B cell (primary cell): ENCODE measurements around the gene OR6A2. TPM values are rescaled to one million over a fixed set of nuclear protein-coding genes. Genes with fewer than 3 reads are reported as not detected.
A peak's percentile ranks its signal among the peaks of the same experiment; 100 is the strongest.

ENCODE experiments used
- ATAC-seq: fragments of 200-7000 bp; cut with Tn5 transposase; one replicate; pipeline ENCODE4 v1.10.0; 2021; ENCODE audit warnings: low read depth, mild to moderate bottlenecking, moderate number of reproducible peaks, moderate library complexity
- CTCF ChIA-PET: fragments of 350-600 bp; sonication (Branson Sonifier 250); formaldehyde crosslinking; loops from one replicate; lab custom pipeline; 2021; ENCODE audit warnings: antibody characterized with exemption, inconsistent platforms; lab: Charles Lee
- POLR2A ChIA-PET: fragments of 350-600 bp; sonication (Branson Sonifier 250); formaldehyde crosslinking; loops from one replicate; lab custom pipeline; 2021; ENCODE audit warnings: antibody characterized with exemption; lab: Charles Lee
- DNase-seq: peaks from one replicate; pipeline ENCODE4 v3.0.0; 2013
- H2AFZ ChIP-seq: 2 replicates; pipeline ENCODE4 v1.6.1; 2012; ENCODE audit warnings: mild to moderate bottlenecking, low read depth, low read length; ENCODE audit not compliant: insufficient read depth, poor library complexity, severe bottlenecking
- H3K27ac ChIP-seq, 2 donors: 1 replicate in 1 of 2; 2 replicates in 1 of 2; pipeline ENCODE4 v1.5.1; 2012 to 2013; ENCODE audit warnings: low read length in 2 of 2, mild to moderate bottlenecking in 2 of 2, moderate library complexity in 1 of 2
- H3K27me3 ChIP-seq, 4 experiments: fragments of 200-600 bp in 1 of 4; sonication (generic) in 1 of 4; replicated peaks in 1 of 4; 1 replicate in 2 of 4; 2 replicates in 2 of 4; pipeline versions ENCODE4 v1.6.1 to v1.7.0; 2013 to 2016; ENCODE audit warnings: low read length in 3 of 4, mild to moderate bottlenecking in 2 of 4, mixed read lengths in 1 of 4, moderate library complexity in 1 of 4; ENCODE audit not compliant: insufficient read depth in 4 of 4, control insufficient read depth in 3 of 4; ENCODE audit errors: control extremely low read depth in 1 of 4
- H3K36me3 ChIP-seq, 2 experiments: replicated peaks in 1 of 2; 1 replicate in 1 of 2; 2 replicates in 1 of 2; pipeline versions ENCODE4 v1.6.1 to v1.7.1; 2013; ENCODE audit warnings: low read length in 1 of 2; ENCODE audit not compliant: insufficient read depth in 2 of 2, control insufficient read depth in 1 of 2; ENCODE audit errors: control extremely low read depth in 1 of 2, extremely low read depth in 1 of 2
- H3K4me1 ChIP-seq, 2 donors: fragments of 200-600 bp in 1 of 2; sonication (generic) in 1 of 2; 1 replicate in 1 of 2; 2 replicates in 1 of 2; pipeline versions ENCODE4 v1.5.1 to v1.6.1; 2013 to 2017; ENCODE audit warnings: low read length in 2 of 2; ENCODE audit not compliant: control insufficient read depth in 2 of 2, insufficient read depth in 2 of 2
- H3K4me2 ChIP-seq: replicated peaks from 2 replicates; pipeline ENCODE3; 2012; ENCODE audit warnings: mild to moderate bottlenecking, low read depth, low read length; ENCODE audit not compliant: poor library complexity, severe bottlenecking
- H3K4me3 ChIP-seq, 5 experiments: fragments of 200-600 bp in 1 of 5; sonication (generic) in 1 of 5; 1 replicate in 3 of 5; 2 replicates in 2 of 5; pipeline versions ENCODE4 v1.5.1 to v1.7.0; 2011 to 2016; ENCODE audit warnings: low read length in 4 of 5, mild to moderate bottlenecking in 4 of 5, low read depth in 2 of 5, control low read depth in 1 of 5, moderate library complexity in 1 of 5; ENCODE audit not compliant: insufficient read depth in 1 of 5; ENCODE audit errors: control extremely low read depth in 1 of 5, extremely low read depth in 1 of 5
- H3K79me2 ChIP-seq: fragments of 200-600 bp; sonication (generic); one replicate; pipeline ENCODE4 v1.6.0; 2016; ENCODE audit warnings: low read length; ENCODE audit not compliant: control insufficient read depth, insufficient read depth
- H3K9ac ChIP-seq: fragments of 200-600 bp; sonication (generic); 2 replicates; pipeline ENCODE4 v1.6.1; 2017; ENCODE audit warnings: mild to moderate bottlenecking, low read length, moderate library complexity
- H3K9me3 ChIP-seq, 3 donors: one replicate each; pipeline versions ENCODE4 v1.6.1 to v1.7.1; 2013; ENCODE audit warnings: low read length in 2 of 3; ENCODE audit not compliant: control insufficient read depth in 2 of 3, insufficient read depth in 1 of 3; ENCODE audit errors: control extremely low read depth in 1 of 3
- H4K20me1 ChIP-seq: 2 replicates; pipeline ENCODE4 v1.6.0; 2012; ENCODE audit warnings: mild to moderate bottlenecking, low read length; ENCODE audit not compliant: insufficient read depth, control insufficient read depth, poor library complexity, severe bottlenecking
- H3K27ac Mint-ChIP-seq: one replicate; pipeline ENCODE4 v1.8.0; 2021; ENCODE audit warnings: mixed read lengths
- H3K27me3 Mint-ChIP-seq: one replicate; pipeline ENCODE4 v1.8.0; 2021; ENCODE audit warnings: mixed read lengths
- H3K4me1 Mint-ChIP-seq: one replicate; pipeline ENCODE4 v1.8.0; 2021; ENCODE audit warnings: mixed read lengths
- H3K4me3 Mint-ChIP-seq: one replicate; pipeline ENCODE4 v1.8.0; 2021; ENCODE audit warnings: mixed read lengths
- H3K9me3 Mint-ChIP-seq: one replicate; pipeline ENCODE4 v1.8.0; 2022; ENCODE audit warnings: mixed read lengths; ENCODE audit not compliant: insufficient read depth
- CTCF ChIP-seq: fragments of 200-600 bp; IDR thresholded peaks from one replicate; pipeline ENCODE4 v1.8.0; 2022; ENCODE audit warnings: antibody characterized with exemption, mild to moderate bottlenecking
- EZH2 ChIP-seq: IDR thresholded peaks from 2 replicates; pipeline ENCODE4 v1.6.1; 2012; ENCODE audit warnings: borderline replicate concordance, low read depth, mild to moderate bottlenecking, moderate library complexity, low read length; ENCODE audit not compliant: insufficient read depth, poor library complexity, severe bottlenecking
- WGBS: methylation state at CpG from one replicate; pipeline ENCODE4 v1.1.5; 2013; ENCODE audit warnings: missing lambda C conversion rate; ENCODE audit not compliant: insufficient coverage; 5-methylcytosine and 5-hydroxymethylcytosine counted together
- intact Hi-C: fragments of 100-400 bp; cut with micrococcal nuclease; formaldehyde crosslinking; loops from one replicate; pipeline ENCODE4 v1.10.0; 2022
- polyA plus RNA-seq: library from polyadenylated mRNA; depleted of rRNA; stranded (reverse); fragments of >200 nt; gene quantifications from 2 replicates; pipeline ENCODE4 v1.2.3, GENCODE V29; 2012
- total RNA-seq, 2 donors: library from RNA; stranded (reverse); fragments of 120-200 nt in 1 of 2; gene quantifications; 1 replicate in 1 of 2; 2 replicates in 1 of 2; pipeline versions ENCODE4 v1.2.3 to v1.2.4, GENCODE V29; 2013 to 2022

Gene OR6A2
- total and polyA plus RNA-seq, 2 donors (not counting 1 experiment from before 2014, with no cell fraction given), result 0.12 TPM; not detected in 1

GRCh38 chr11:6757373-6757967 lies 42.0 kb downstream of the OR6A2 start:
- ChIA-PET CTCF (interaction anchor here (0.6 to 16.0 kb wide), 25 partner anchors 9 to 1874 kb away, joined by 3 to 760 read pairs (median 4); partner anchors contain the start of genes MRPL17 and OR2AG2), POLR2A (interaction anchor here (0.9 kb wide), 1 partner anchor 20 kb away, joined by 3 read pairs; no protein-coding TSS in a partner anchor)
- Histone ChIP-seq H3K27me3 (peaks cover 0 to 5% (median 0%) of the 10 kb centered on the region in 4 experiments), H3K9me3 (no peaks in the 10 kb centered on the region), H2AFZ (no peak overlapping the region), H3K4me3 (no peak overlapping the region), H4K20me1 (no peaks in the 10 kb centered on the region), H3K36me3 (no peaks in the 10 kb centered on the region), H3K9ac (no peak overlapping the region), H3K79me2 (peaks cover 8% of the 10 kb centered on the region), H3K4me2 (no peak overlapping the region), H3K27ac (no peak overlapping the region), H3K4me1 (no peaks in the 10 kb centered on the region)
- no peak overlapping the region for H3K27ac Mint-ChIP-seq
- H3K4me3 Mint-ChIP-seq, result no peak overlapping the region
- WGBS, result 50% methylated on average over 2 of the region's 2 CpGs
- TF ChIP-seq CTCF (peak; percentile 77), EZH2 (no peak)
- intact Hi-C loops, result loop anchor here (1.0 to 10.0 kb wide), 7 partner anchors 11 to 380 kb away; partner anchors contain the start of genes OR2D3 and ZNF215
- ATAC-seq (peak; percentile 67), DNase-seq (peak; percentile 75)
- no peaks in the 10 kb centered on the region for H3K9me3 Mint-ChIP-seq
- H3K27me3 Mint-ChIP-seq, result peaks cover 9% of the 10 kb centered on the region
- peaks cover 2% of the 10 kb centered on the region for H3K4me1 Mint-ChIP-seq

GRCh38 chr11:6755953-6756347 lies 43.5 kb downstream of the OR6A2 start:
- TF ChIP-seq EZH2 (no peak), CTCF (no peak)
- Histone ChIP-seq H3K27me3 (no peaks in the 10 kb centered on the region), H3K4me2 (no peak overlapping the region), H3K9me3 (no peaks in the 10 kb centered on the region), H2AFZ (no peak overlapping the region), H4K20me1 (no peaks in the 10 kb centered on the region), H3K4me3 (no peak overlapping the region), H3K27ac (no peak overlapping the region), H3K36me3 (no peaks in the 10 kb centered on the region), H3K4me1 (no peaks in the 10 kb centered on the region), H3K79me2 (peaks cover 8% of the 10 kb centered on the region), H3K9ac (no peak overlapping the region)
- intact Hi-C loops, result loop anchor here (5.0 to 10.0 kb wide), 2 partner anchors 169 to 379 kb away; partner anchors contain the start of genes OR2D3 and ZNF215
- CTCF ChIA-PET, result interaction anchor here (0.8 to 16.0 kb wide), 23 partner anchors 10 to 939 kb away, joined by 3 to 760 read pairs (median 4); partner anchors contain the start of gene MRPL17
- H3K4me1 Mint-ChIP-seq, result peaks cover 2% of the 10 kb centered on the region
- H3K4me3 Mint-ChIP-seq, result no peak overlapping the region
- no peak overlapping the region for H3K27ac Mint-ChIP-seq
- ATAC-seq (no peak), DNase-seq (no peak)
- no CpG with 5 or more reads among the region's 1 CpG for WGBS
- POLR2A ChIA-PET, result interaction anchor here (1.5 kb wide), 1 partner anchor 17 kb away, joined by 3 read pairs; no protein-coding TSS in a partner anchor
- H3K27me3 Mint-ChIP-seq, result peaks cover 3% of the 10 kb centered on the region
- no peaks in the 10 kb centered on the region for H3K9me3 Mint-ChIP-seq
